HG03469 (cell line): ENCODE measurements around the gene RHEB.

Experiments used
- ATAC-seq: cut with Tn5 transposase; IDR thresholded peaks from one replicate; pipeline ENCODE4 v1.9.1; 2021; ENCODE audit warnings: mild to moderate bottlenecking, moderate library complexity, moderate number of reproducible peaks; ENCODE audit not compliant: unreplicated experiment

The RHEB gene

DNA sequence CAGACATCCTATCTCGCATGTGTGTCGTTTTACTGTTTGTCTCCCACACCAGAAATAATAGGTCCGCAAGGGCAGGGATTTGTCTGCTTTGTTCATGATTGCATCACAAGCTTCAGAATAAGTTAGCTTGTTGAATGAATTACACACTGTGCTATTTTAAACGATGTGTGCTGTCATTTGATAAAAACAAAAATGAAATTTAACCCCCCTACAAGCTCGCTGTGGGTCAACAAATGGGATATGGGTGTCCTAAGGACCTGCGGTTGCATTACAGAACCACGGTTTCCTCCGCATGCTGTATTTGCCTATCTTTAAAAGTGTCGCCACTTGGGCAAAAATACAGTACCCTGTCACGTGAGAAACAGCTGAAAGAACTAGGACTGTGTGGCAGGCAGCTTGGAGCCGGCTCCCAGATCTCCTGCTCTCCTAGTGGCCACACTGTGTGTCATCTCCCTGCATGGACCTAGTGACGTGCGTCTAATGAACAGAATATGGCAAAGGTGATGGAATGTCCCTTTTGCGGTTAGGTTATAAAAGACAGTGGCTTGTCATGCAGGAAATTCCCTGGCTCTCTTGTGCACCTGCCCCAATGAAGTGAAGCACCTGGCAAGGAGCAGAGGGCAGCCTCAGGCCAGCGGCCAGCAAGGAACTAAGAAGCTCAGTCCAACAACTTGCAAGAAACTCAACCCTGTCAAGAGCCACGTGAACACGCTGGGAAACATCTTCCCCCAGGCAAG, 46.9 kb downstream of the RHEB start:
- ATAC-seq, result no peak

- no peak for ATAC-seq
Measured at GRCh38 chr7:151470711-151471110, 49.0 kb downstream of the RHEB start.

DNA sequence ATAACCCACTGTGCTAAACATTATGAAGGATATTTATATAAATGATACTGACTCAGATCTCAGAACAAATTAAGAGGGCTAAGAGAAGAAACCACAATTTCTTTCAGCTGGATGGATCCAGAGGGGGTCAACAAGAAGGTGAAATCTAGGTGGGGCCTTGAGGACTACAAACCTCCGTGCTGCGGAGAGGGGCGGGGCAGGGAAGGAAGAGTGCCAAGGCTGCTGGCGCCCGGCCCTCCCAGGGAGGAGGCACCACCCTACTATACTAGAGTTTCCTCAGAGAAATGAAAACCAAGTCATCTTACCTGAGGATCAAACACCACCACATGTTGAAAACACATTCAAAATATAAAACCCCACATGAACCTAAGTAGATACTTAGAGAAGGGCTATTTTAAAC, 50.4 kb downstream of the RHEB start:
- ATAC-seq, result no peak

GRCh38 chr7:151468217-151469018, 51.3 kb downstream of the RHEB start:
- no peak for ATAC-seq

GRCh38 chr7:151465169-151465568, 54.5 kb downstream of the RHEB start:
- no peak for ATAC-seq

DNA sequence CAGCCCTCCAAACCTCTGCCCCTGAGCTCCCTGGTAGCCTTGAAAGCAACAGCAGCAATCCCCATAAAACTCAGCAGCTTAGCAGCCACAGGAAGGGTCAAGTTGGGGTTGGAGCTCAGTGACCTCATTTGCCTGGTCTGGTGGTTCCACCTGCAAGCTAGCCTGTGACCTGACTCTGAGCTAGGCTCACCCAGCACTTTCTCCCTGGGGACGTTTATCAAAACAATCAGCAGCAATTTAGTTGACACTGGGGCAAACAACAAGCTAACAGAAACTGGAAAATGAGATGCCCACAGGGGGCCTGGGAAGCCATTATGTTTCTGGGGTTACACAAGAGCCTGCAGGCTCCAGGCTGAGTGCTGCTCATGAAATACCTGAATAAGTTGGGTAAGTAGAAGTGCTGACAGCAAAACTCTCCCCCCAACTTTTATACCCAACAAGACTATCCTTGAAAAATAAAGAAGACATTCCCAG, 57.4 kb downstream of the RHEB start:
- ATAC-seq, result no peak

DNA sequence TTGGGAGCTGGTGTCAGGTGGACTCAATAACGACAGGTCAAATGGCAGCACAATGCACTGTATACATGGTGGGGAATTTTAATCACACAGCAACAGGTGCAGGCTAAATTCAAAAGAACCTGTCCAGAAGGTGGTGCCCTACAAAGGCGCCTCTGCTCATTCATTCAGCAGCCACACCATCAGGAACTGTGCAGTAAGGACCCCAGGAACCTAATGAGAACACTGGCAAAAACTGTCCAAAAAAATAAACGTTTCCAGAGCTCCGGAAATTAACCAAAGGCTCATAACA, 57.8 kb downstream of the RHEB start:
- no peak for ATAC-seq

GRCh38 chr7:151461096-151461941, 58.4 kb downstream of the RHEB start:
- ATAC-seq, result no peak

DNA sequence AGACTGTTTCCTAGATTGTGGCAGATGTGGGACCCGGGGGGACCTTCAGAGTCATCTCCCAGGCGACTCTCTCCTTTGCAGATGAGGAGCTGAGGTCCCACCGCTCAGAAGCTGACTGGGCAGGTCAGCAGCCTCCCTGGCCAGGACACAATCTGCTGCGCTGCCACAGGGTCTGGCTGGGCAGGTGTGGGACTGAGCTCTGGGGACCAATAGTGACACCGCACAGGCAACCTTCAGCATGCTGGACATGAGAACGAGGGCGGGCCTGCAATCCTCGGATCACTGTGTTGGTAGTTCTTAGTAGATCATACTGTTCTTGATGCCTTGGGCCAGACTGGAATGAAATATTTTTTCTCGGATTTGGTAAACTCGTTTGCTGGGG, 59.2 kb downstream of the RHEB start:
- ATAC-seq, result no peak

DNA sequence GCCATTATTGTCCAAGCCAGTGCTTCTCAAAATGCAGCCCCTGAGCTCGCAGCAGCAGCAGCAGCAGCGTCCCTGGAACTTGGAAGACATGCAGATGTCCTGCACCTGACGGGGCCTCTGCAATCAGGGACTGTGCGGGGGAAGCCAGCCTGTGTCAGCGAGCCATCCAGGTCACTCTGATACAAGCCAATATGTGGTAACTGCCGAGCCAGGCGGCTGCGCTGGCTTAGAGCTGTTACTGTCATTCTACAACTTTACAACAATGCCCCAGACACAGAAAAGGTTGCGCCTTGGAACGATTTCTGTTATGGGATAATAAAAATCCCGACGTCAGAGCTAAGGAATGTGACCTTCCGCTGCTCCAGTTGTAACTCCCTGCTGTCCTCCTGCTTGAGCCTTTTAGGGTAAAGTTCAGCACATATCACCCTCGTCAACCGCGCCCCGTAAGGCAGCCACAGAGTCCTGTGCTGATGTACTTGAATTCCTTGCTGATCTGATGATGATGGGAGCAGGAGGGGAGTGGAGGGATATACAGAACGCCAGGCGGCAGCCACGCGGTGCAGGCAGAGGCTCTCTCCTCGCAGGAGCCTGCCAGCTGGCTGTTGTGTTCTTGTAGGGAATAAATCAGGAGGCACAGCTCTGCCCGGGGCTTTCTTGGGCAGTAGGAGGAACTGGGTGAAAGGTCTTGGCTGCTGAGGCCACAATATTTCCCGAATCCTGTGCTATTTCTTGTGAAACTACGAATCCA, 59.8 kb downstream of the RHEB start:
- ATAC-seq, result no peak

- ATAC-seq, result no peak
Measured at GRCh38 chr7:151457534-151457933, 62.2 kb downstream of the RHEB start.

DNA sequence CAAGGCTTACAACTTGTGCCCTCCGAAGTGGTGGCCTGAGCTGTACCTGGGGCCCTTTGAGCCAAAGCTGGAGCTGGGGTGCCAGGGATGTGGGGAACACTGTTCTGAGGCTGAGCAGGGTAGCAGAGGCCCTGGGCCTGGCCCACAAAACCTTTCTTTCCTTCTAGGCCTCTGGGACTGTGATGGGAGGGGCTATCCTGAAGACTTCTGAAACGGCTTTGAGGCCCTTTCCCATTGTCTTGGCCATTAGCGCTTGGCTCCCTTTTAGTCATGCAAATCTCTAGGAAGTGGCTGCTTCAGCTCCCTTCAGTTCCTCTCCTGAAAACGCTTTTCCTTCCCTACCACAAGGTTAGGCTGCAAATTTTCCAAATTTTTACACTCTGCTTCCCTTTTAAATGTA, 62.9 kb downstream of the RHEB start:
- ATAC-seq, result no peak

DNA sequence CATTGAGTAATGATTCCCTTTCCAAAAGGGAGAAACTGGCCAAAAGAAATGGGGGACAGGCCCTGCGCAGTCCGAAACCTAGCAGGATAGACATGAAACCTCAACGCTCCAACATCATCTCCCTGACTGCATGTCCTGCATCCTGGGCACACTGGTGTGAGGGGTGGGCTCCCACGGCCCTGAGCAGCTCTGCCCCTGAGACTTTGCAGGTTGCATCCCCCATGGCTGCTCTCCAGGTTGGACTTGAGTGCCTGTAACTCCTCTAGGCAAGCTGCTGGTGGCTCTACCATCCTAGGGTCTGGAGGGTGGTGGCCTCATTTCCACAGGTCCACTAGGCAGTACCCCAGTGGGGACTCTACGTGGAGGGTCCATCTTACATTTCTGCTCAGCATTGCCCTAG, 63.4 kb downstream of the RHEB start:
- no peak for ATAC-seq

DNA sequence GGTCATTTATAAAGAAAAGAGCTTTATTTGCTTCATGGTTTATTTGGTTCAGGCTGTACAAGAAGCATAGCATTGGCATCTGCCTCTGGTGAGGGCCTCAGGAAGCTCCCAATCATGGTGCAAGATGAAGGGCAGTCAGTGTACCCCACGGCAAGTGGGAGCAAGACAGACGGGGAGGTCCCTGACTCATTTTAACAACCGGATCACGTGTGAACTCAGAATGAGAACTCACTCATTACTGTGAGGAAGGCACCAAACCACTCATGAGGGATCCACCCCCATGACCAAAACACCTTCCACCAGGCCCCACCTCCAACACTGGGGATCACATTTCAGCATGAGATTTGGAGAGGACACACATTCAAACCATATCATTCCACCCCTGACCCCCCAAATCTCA, 64.0 kb downstream of the RHEB start:
- ATAC-seq, result no peak

- ATAC-seq, result no peak
Measured at GRCh38 chr7:151454932-151455530, 64.7 kb downstream of the RHEB start.

DNA sequence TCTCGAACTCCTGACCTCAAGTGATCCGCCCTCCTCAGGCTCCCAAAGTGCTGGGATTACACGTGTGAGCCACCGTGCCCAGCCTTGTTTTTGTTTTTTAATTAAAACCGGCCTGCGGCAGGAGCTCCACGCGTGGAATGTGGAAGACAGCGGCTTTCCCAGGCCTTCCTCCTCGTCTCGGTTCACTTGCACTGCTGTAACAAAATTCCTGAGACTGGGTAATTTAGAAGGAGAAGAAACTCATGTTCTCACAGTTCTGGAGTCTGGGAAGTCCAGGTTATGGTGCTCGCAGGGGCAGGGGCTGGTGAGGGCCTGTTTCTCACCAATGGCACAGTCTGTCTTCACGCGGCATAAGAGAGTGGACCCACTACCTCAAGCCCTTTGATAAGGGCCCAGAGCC, 65.4 kb downstream of the RHEB start:
- ATAC-seq, result no peak

GRCh38 chr7:151453326-151453791, 66.3 kb downstream of the RHEB start:
- no peak for ATAC-seq

- no peak for ATAC-seq
Measured at GRCh38 chr7:151452680-151453325, 66.9 kb downstream of the RHEB start.

GRCh38 chr7:151451626-151452571, 67.8 kb downstream of the RHEB start:
- ATAC-seq, result no peak
